Esophagus (tissue), 2 donors: ENCODE data around the gene ITGB6. TPM values are rescaled to one million over a fixed set of nuclear protein-coding genes. Genes with fewer than 3 reads are reported as not detected.

Experiments
- H3K27ac ChIP-seq, 2 donors: one replicate each; pipeline ENCODE4 v1.5.1; 2013; ENCODE audit warnings: low read depth in 2 of 2, mild to moderate bottlenecking in 2 of 2, inconsistent platforms in 1 of 2, low read length in 1 of 2, moderate library complexity in 1 of 2
- H3K27me3 ChIP-seq, 2 donors: one replicate each; pipeline ENCODE4 v1.6.1; 2013; ENCODE audit warnings: low read length in 2 of 2, control low read depth in 1 of 2, mild to moderate bottlenecking in 1 of 2; ENCODE audit not compliant: insufficient read depth in 2 of 2, control insufficient read depth in 1 of 2
- H3K36me3 ChIP-seq, 2 donors: one replicate each; pipeline ENCODE4 v1.6.1; 2013; ENCODE audit warnings: low read length in 1 of 2; ENCODE audit not compliant: control insufficient read depth in 2 of 2, insufficient read depth in 2 of 2
- H3K4me1 ChIP-seq, 2 donors: one replicate each; pipeline ENCODE4 v1.6.1; 2013; ENCODE audit warnings: low read length in 1 of 2; ENCODE audit not compliant: control insufficient read depth in 2 of 2, insufficient read depth in 2 of 2
- H3K4me3 ChIP-seq, 2 donors: one replicate each; pipeline ENCODE4 v1.5.1; 2013; ENCODE audit warnings: low read length in 2 of 2, mild to moderate bottlenecking in 2 of 2, low read depth in 1 of 2, moderate library complexity in 1 of 2
- H3K9me3 ChIP-seq, 2 donors: one replicate each; pipeline ENCODE4 v1.6.1; 2013; ENCODE audit warnings: mild to moderate bottlenecking in 2 of 2, low read depth in 1 of 2, low read length in 1 of 2, moderate library complexity in 1 of 2; ENCODE audit not compliant: control insufficient read depth in 2 of 2, insufficient read depth in 1 of 2
- WGBS, 2 donors: extraction: QIAGEN DNeasy Blood & Tissue Kit; methylation state at CpG; one replicate each; pipeline ENCODE4 v1.1.7; 2013; 5-methylcytosine and 5-hydroxymethylcytosine counted together
- polyA plus RNA-seq, 2 donors: library from polyadenylated mRNA; stranded (reverse); fragments of 200-250 nt; gene quantifications; one replicate each; pipeline ENCODE4 v1.2.3, GENCODE V29; 2013
- donor health status: healthy with polysubstance abuse.
- donor health status: Bipolar disorder and iron deficiency.

The ITGB6 gene
- polyA plus RNA-seq, 2 donors, result 9.1 to 10.6 TPM

GRCh38 chr2:160087854-160088745 lies 112.0 kb downstream of the ITGB6 start:
- Histone ChIP-seq H3K9me3 (peaks cover 3 to 13% of the 10 kb centered on the region in 2 donors), H3K27ac (no peak overlapping the region), H3K4me3 (no peak overlapping the region), H3K27me3 (no peaks in the 10 kb centered on the region), H3K36me3 (no peaks in the 10 kb centered on the region), H3K4me1 (no peaks in the 10 kb centered on the region)
- WGBS, 2 donors, result 78 to 83% methylated on average over 4 of the region's 4 CpGs

GRCh38 chr2:160085662-160086061 lies 114.4 kb downstream of the ITGB6 start:
- Histone ChIP-seq H3K27ac (no peak overlapping the region), H3K9me3 (peaks cover 0 to 13% of the 10 kb centered on the region in 2 donors), H3K36me3 (no peaks in the 10 kb centered on the region), H3K4me1 (no peaks in the 10 kb centered on the region), H3K4me3 (no peak overlapping the region), H3K27me3 (no peaks in the 10 kb centered on the region)
- 85 to 88% methylated on average over 3 of the region's 3 CpGs for WGBS, 2 donors

- H3K4me3 ChIP-seq, result no peak overlapping the region
- H3K36me3 ChIP-seq, result no peaks in the 10 kb centered on the region
- H3K4me1 ChIP-seq, result no peaks in the 10 kb centered on the region
- peak overlapping the region; percentile 63 to 80 for H3K27ac ChIP-seq
- H3K9me3 ChIP-seq, result no peaks in the 10 kb centered on the region
- 57 to 63% methylated on average over 4 of the region's 4 CpGs for WGBS, 2 donors
- no peaks in the 10 kb centered on the region for H3K27me3 ChIP-seq
Measured at GRCh38 chr2:160077912-160078810, 121.9 kb downstream of the ITGB6 start.

GRCh38 chr2:160076914-160077313 lies 123.2 kb downstream of the ITGB6 start:
- Histone ChIP-seq H3K4me3 (no peak overlapping the region), H3K27ac (no peak overlapping the region), H3K9me3 (no peaks in the 10 kb centered on the region), H3K4me1 (no peaks in the 10 kb centered on the region), H3K27me3 (no peaks in the 10 kb centered on the region), H3K36me3 (no peaks in the 10 kb centered on the region)
- 63 to 66% methylated on average over 4 of the region's 4 CpGs for WGBS, 2 donors

- H3K27me3 ChIP-seq, result no peaks in the 10 kb centered on the region
- no peaks in the 10 kb centered on the region for H3K9me3 ChIP-seq
- H3K4me3 ChIP-seq, result no peak overlapping the region
- H3K36me3 ChIP-seq, result no peaks in the 10 kb centered on the region
- no peak overlapping the region for H3K27ac ChIP-seq
- 68 to 89% methylated on average over 2 of the region's 2 CpGs for WGBS, 2 donors
- no peaks in the 10 kb centered on the region for H3K4me1 ChIP-seq
Measured at GRCh38 chr2:160076241-160076640, 123.8 kb downstream of the ITGB6 start.

- Histone ChIP-seq H3K27ac (peak overlapping the region in 1 of 2 donors; percentile 66), H3K27me3 (no peaks in the 10 kb centered on the region), H3K4me1 (no peaks in the 10 kb centered on the region), H3K36me3 (no peaks in the 10 kb centered on the region), H3K4me3 (no peak overlapping the region), H3K9me3 (no peaks in the 10 kb centered on the region)
- 65 to 77% methylated on average over 5 of the region's 5 CpGs for WGBS, 2 donors
Measured at GRCh38 chr2:160075171-160075570, 124.9 kb downstream of the ITGB6 start.

- H3K27ac ChIP-seq, result no peak overlapping the region
- H3K4me1 ChIP-seq, result no peaks in the 10 kb centered on the region
- no peaks in the 10 kb centered on the region for H3K36me3 ChIP-seq
- no peaks in the 10 kb centered on the region for H3K9me3 ChIP-seq
- no peaks in the 10 kb centered on the region for H3K27me3 ChIP-seq
- WGBS, 2 donors, result 92 to 94% methylated on average over 2 of the region's 2 CpGs
- H3K4me3 ChIP-seq, result no peak overlapping the region
Measured at GRCh38 chr2:160073284-160073888, 126.7 kb downstream of the ITGB6 start.

GRCh38 chr2:160068906-160069305 lies 131.2 kb downstream of the ITGB6 start:
- 90 to 93% methylated on average over 2 of the region's 2 CpGs for WGBS, 2 donors
- H3K4me3 ChIP-seq, result no peak overlapping the region
- no peak overlapping the region for H3K27ac ChIP-seq
- no peaks in the 10 kb centered on the region for H3K36me3 ChIP-seq
- no peaks in the 10 kb centered on the region for H3K27me3 ChIP-seq
- H3K9me3 ChIP-seq, result no peaks in the 10 kb centered on the region
- H3K4me1 ChIP-seq, result no peaks in the 10 kb centered on the region

GRCh38 chr2:160064916-160065315 lies 135.2 kb downstream of the ITGB6 start:
- H3K27me3 ChIP-seq, result no peaks in the 10 kb centered on the region
- no peaks in the 10 kb centered on the region for H3K36me3 ChIP-seq
- peaks cover 0 to 4% of the 10 kb centered on the region in 2 donors for H3K4me1 ChIP-seq
- 76 to 89% methylated on average over 1 of the region's 1 CpG for WGBS, 2 donors
- H3K9me3 ChIP-seq, result no peaks in the 10 kb centered on the region
- no peak overlapping the region for H3K4me3 ChIP-seq
- H3K27ac ChIP-seq, result no peak overlapping the region
